ENCODE measurements around the gene DHPS. TPM values are rescaled to one million over a fixed set of nuclear protein-coding genes. Genes with fewer than 3 reads are reported as not detected.

DHPS gene
- total RNA-seq, 3 donors from 2014 or later (not counting 1 experiment from before 2014, with no cell fraction given) = 143 to 193 (median 145) TPM

DNA sequence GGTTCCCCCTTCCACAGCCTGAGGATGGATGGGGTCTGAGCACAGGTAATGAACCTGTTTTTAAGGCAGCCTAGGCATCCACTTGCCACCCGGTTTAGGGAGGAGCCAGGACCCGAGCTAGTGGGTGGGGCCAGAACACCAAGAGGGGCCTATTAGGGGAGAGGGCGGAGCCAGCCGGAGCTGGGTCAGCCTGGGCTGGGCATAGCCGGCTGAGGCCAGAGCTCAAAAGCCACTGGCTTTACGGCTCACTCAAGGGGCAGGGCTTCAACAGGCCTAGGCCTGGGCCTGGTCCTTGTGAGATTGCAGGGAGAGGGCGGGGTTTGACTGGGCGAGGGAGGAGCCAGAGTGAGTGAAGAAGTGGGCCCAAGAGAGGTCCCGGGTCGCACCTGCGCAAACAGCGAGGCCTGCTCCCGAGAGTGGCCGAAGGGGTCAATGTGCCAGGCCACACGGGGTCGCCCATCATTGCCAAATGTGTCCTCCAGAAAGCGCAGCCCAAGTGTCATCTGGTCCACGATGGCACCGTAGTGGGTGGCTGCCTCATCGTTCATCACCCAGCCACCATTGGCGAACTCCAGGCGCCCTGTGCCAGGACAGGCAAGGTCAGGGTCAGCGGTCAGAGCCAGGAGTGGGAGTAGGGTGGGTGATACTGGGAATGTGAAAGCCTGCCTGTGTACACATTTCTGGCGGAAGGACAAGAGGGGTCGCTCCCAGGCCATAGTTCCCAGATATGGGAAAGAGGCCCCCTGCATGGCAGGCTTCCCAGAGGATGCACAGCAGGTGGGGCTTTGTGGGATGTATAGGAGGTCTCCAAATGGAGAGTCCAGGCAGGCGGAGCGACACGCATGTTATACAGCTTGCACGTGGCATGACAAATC lies 17.0 kb downstream of the DHPS start:
- DNase-seq (no peak), ATAC-seq (no peak)
- peaks cover 48% of the 10 kb centered on the region for H3K4me1 ChIP-seq (ENCODE audit: control insufficient read depth, insufficient read depth, low read length)
- 84% methylated on average over 29 of the region's 29 CpGs for WGBS (ENCODE audit: insufficient coverage)
- H3K27me3 ChIP-seq (ENCODE audit: control insufficient read depth, insufficient read depth, low read length) = no peaks in the 10 kb centered on the region
- H3K36me3 ChIP-seq (ENCODE audit: control insufficient read depth, insufficient read depth, low read length) = peaks cover 37% of the 10 kb centered on the region
- H3K27ac ChIP-seq (ENCODE audit: low read length) = peak overlapping the region; percentile 90
- H3K4me3 ChIP-seq (ENCODE audit: low read length) = no peak overlapping the region
- H3K36me3 Mint-ChIP-seq = peaks cover 7% of the 10 kb centered on the region
- no peaks in the 10 kb centered on the region for H3K27me3 Mint-ChIP-seq (ENCODE audit: low read depth in 2 of 2)
- TF ChIP-seq, protein P1, sequence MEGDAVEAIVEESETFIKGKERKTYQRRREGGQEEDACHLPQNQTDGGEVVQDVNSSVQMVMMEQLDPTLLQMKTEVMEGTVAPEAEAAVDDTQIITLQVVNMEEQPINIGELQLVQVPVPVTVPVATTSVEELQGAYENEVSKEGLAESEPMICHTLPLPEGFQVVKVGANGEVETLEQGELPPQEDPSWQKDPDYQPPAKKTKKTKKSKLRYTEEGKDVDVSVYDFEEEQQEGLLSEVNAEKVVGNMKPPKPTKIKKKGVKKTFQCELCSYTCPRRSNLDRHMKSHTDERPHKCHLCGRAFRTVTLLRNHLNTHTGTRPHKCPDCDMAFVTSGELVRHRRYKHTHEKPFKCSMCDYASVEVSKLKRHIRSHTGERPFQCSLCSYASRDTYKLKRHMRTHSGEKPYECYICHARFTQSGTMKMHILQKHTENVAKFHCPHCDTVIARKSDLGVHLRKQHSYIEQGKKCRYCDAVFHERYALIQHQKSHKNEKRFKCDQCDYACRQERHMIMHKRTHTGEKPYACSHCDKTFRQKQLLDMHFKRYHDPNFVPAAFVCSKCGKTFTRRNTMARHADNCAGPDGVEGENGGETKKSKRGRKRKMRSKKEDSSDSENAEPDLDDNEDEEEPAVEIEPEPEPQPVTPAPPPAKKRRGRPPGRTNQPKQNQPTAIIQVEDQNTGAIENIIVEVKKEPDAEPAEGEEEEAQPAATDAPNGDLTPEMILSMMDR (IDR thresholded peaks at IDR 0.05) = no peak
- H3K9me3 Mint-ChIP-seq = no peaks in the 10 kb centered on the region
- H3K4me3 Mint-ChIP-seq = peak overlapping the region; percentile 96
- H3K27ac Mint-ChIP-seq = peak overlapping the region; percentile 98
- H3K9me3 ChIP-seq (ENCODE audit: control insufficient read depth, insufficient read depth, low read length) = no peaks in the 10 kb centered on the region
- intact Hi-C loops (cut with micrococcal nuclease) = loop anchor here (5.0 kb wide), 1 partner anchor 58 kb away; the partner anchor contains the start of gene TNPO2
- H3K4me1 Mint-ChIP-seq = peaks cover 31 to 46% of the 10 kb centered on the region in 2 donors

DNA sequence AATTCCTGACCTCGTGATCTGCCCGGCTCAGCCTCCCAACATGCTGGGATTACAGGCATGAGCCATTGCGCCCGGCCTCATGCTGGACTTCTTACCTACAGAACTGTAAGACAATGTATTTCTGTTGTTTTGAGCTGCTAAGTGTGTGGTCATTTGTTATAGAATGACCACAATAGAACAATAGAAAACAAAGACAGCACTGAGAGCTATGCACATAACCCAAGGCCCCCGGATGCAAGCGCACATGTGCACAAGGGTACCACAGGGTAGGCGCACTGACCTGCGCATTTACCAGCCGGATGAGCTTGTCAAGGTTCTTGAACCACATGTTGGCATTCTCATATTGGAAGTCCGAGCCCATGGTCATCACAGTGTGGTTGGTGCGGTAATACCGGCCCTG lies 20.7 kb downstream of the DHPS start:
- Histone ChIP-seq H3K27ac (ENCODE audit: low read length) (no peak overlapping the region), H3K4me1 (ENCODE audit: control insufficient read depth, insufficient read depth, low read length) (peaks cover 22% of the 10 kb centered on the region), H3K9me3 (ENCODE audit: control insufficient read depth, insufficient read depth, low read length) (no peaks in the 10 kb centered on the region), H3K4me3 (ENCODE audit: low read length) (no peak overlapping the region), H3K36me3 (ENCODE audit: control insufficient read depth, insufficient read depth, low read length) (peaks cover 62% of the 10 kb centered on the region), H3K27me3 (ENCODE audit: control insufficient read depth, insufficient read depth, low read length) (no peaks in the 10 kb centered on the region)
- Mint-ChIP-seq H3K4me3 (no peak overlapping the region), H3K36me3 (peaks cover 7% of the 10 kb centered on the region), H3K27me3 (ENCODE audit: low read depth in 2 of 2) (no peaks in the 10 kb centered on the region), H3K27ac (no peak overlapping the region), H3K9me3 (no peaks in the 10 kb centered on the region), H3K4me1 (peaks cover 5 to 16% of the 10 kb centered on the region in 2 donors)
- intact Hi-C loops (cut with micrococcal nuclease) = no loop called here
- TF ChIP-seq, protein P1 (IDR thresholded peaks at IDR 0.05) = no peak
- 90% methylated on average over 12 of the region's 12 CpGs for WGBS (ENCODE audit: insufficient coverage)
- no peak for DNase-seq
- ATAC-seq = no peak

DNA sequence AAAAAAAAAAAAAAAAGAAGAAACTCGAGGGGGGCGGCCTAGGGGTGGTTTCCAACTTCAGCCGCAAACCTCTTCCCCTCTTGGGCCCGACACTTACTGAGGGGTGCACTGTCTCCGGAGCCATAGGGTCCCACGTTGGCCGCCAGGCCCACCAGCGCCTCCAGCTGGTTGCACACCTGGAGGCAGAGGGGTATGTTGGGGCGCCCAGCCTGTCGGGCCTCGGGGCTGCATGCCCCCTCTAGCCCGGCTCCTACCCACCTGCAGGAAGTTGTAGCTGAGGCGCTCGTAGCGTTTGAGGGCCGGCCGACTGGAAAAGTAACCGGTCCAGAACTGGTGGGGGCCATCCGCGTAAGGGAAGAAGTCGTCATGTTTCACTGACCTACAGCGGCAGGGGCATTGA lies 23.7 kb downstream of the DHPS start:
- Histone ChIP-seq H3K27ac (ENCODE audit: low read length) (no peak overlapping the region), H3K4me3 (ENCODE audit: low read length) (no peak overlapping the region), H3K9me3 (ENCODE audit: control insufficient read depth, insufficient read depth, low read length) (no peaks in the 10 kb centered on the region), H3K4me1 (ENCODE audit: control insufficient read depth, insufficient read depth, low read length) (no peaks in the 10 kb centered on the region), H3K36me3 (ENCODE audit: control insufficient read depth, insufficient read depth, low read length) (peaks cover 63% of the 10 kb centered on the region), H3K27me3 (ENCODE audit: control insufficient read depth, insufficient read depth, low read length) (no peaks in the 10 kb centered on the region)
- peaks cover 18% of the 10 kb centered on the region for H3K36me3 Mint-ChIP-seq
- DNase-seq (no peak), ATAC-seq (no peak)
- no peak overlapping the region for H3K27ac Mint-ChIP-seq
- TF ChIP-seq, protein P1 (IDR thresholded peaks at IDR 0.05) = no peak
- WGBS (ENCODE audit: insufficient coverage) = 98% methylated on average over 19 of the region's 22 CpGs
- no peaks in the 10 kb centered on the region for H3K27me3 Mint-ChIP-seq (ENCODE audit: low read depth in 2 of 2)
- peaks cover 0 to 7% of the 10 kb centered on the region in 2 donors for H3K4me1 Mint-ChIP-seq
- H3K4me3 Mint-ChIP-seq = no peak overlapping the region
- intact Hi-C loops (cut with micrococcal nuclease) = no loop called here
- H3K9me3 Mint-ChIP-seq = no peaks in the 10 kb centered on the region

Measured in natural killer cell (primary cell).